Natural killer cell (primary cell): ENCODE data around the gene SSX2IP. TPM values are rescaled to one million over a fixed set of nuclear protein-coding genes. Genes with fewer than 3 reads are reported as not detected.

Source experiments
- ATAC-seq, 3 donors: fragments of 150-1000 bp in 2 of 3; fragments of 200-7000 bp in 1 of 3; cut with Tn5 transposase; 1 replicate in 1 of 3; 2 replicates in 2 of 3; pipeline ENCODE4 v1.10.0; 2021; ENCODE audit warnings: mild to moderate bottlenecking in 2 of 3, moderate library complexity in 2 of 3
- DNase-seq, 2 donors: peaks; one replicate each; pipeline versions ENCODE4 v3.0.0 to v3.0.0-alpha.2; 2013 to 2021; ENCODE audit warnings: mixed read lengths in 1 of 2
- H3K27ac ChIP-seq: one replicate; pipeline ENCODE4 v1.5.1; 2013; ENCODE audit warnings: mild to moderate bottlenecking, low read length
- H3K27me3 ChIP-seq: one replicate; pipeline ENCODE4 v1.6.1; 2013; ENCODE audit warnings: low read length; ENCODE audit not compliant: control insufficient read depth, insufficient read depth
- H3K36me3 ChIP-seq: one replicate; pipeline ENCODE4 v1.6.1; 2013; ENCODE audit warnings: low read length; ENCODE audit not compliant: control insufficient read depth, insufficient read depth
- H3K4me1 ChIP-seq: one replicate; pipeline ENCODE4 v1.6.1; 2013; ENCODE audit warnings: low read length; ENCODE audit not compliant: control insufficient read depth, insufficient read depth
- H3K4me3 ChIP-seq: one replicate; pipeline ENCODE4 v1.5.1; 2013; ENCODE audit warnings: low read length
- H3K9me3 ChIP-seq: one replicate; pipeline ENCODE4 v1.6.1; 2013; ENCODE audit warnings: low read length; ENCODE audit not compliant: control insufficient read depth, insufficient read depth
- H3K27ac Mint-ChIP-seq, 2 donors: one replicate each; pipeline ENCODE4 v1.8.0; 2022; ENCODE audit warnings: mild to moderate bottlenecking in 2 of 2, mixed read lengths in 2 of 2, moderate library complexity in 1 of 2
- H3K27me3 Mint-ChIP-seq, 2 donors: one replicate each; pipeline ENCODE4 v1.8.0; 2022; ENCODE audit warnings: low read depth in 2 of 2, mixed read lengths in 2 of 2
- H3K36me3 Mint-ChIP-seq: one replicate; pipeline ENCODE4 v1.8.0; 2022; ENCODE audit warnings: mixed read lengths
- H3K4me1 Mint-ChIP-seq, 2 donors: one replicate each; pipeline ENCODE4 v1.8.0; 2022; ENCODE audit warnings: mixed read lengths in 2 of 2
- H3K4me3 Mint-ChIP-seq: one replicate; pipeline ENCODE4 v1.8.0; 2022; ENCODE audit warnings: mild to moderate bottlenecking, moderate library complexity, mixed read lengths
- H3K9me3 Mint-ChIP-seq, 2 donors: one replicate each; pipeline ENCODE4 v1.8.0; 2022; ENCODE audit warnings: mixed read lengths in 2 of 2
- CTCF ChIP-seq: fragments of 200-600 bp; IDR thresholded peaks from one replicate; pipeline ENCODE4 v1.8.0; 2022; ENCODE audit warnings: antibody characterized with exemption
- WGBS: methylation state at CpG from one replicate; pipeline ENCODE4 v1.1.7; 2013; ENCODE audit warnings: missing lambda C conversion rate; ENCODE audit not compliant: insufficient coverage; 5-methylcytosine and 5-hydroxymethylcytosine counted together
- intact Hi-C: fragments of 100-400 bp; cut with micrococcal nuclease; formaldehyde crosslinking; loops from one replicate; pipeline ENCODE4 v1.14.2; 2022
- total RNA-seq, 4 donors: library from RNA; stranded (reverse); fragments of 120-200 nt in 1 of 4; gene quantifications; one replicate each; pipeline versions ENCODE4 v1.2.3 to v1.2.4, GENCODE V29; 2013 to 2022

SSX2IP gene
- total RNA-seq, 3 donors from 2014 or later (not counting 1 experiment from before 2014, with no cell fraction given): 24.2 to 35.8 (median 27.2) TPM

- H3K4me1 Mint-ChIP-seq: peaks cover 33 to 45% of the 10 kb centered on the region in 2 donors
- no peaks in the 10 kb centered on the region for H3K9me3 Mint-ChIP-seq
- H3K36me3 Mint-ChIP-seq: no peaks in the 10 kb centered on the region
- H3K4me3 ChIP-seq: no peak overlapping the region
- peak overlapping the region; percentile 96 to 99 for H3K27ac Mint-ChIP-seq
- WGBS: 100% methylated on average over 1 of the region's 1 CpG
- H3K27me3 ChIP-seq: no peaks in the 10 kb centered on the region
- H3K36me3 ChIP-seq: no peaks in the 10 kb centered on the region
- H3K27me3 Mint-ChIP-seq: no peaks in the 10 kb centered on the region
- no peak for TF ChIP-seq CTCF
- intact Hi-C loops: loop anchor here (5.0 kb wide), 1 partner anchor 551 kb away; the partner anchor contains the start of gene PRKACB
- DNase-seq (no peak), ATAC-seq (no peak)
- H3K9me3 ChIP-seq: no peaks in the 10 kb centered on the region
- H3K27ac ChIP-seq: peak overlapping the region; percentile 94
- H3K4me1 ChIP-seq: peaks cover 23% of the 10 kb centered on the region
- H3K4me3 Mint-ChIP-seq: peak overlapping the region; percentile 85
Observed at GRCh38 chr1:84693785-84694184, 3.5 kb upstream of the SSX2IP start.

GRCh38 chr1:84693005-84693404 is 2.7 kb upstream of the SSX2IP start:
- Mint-ChIP-seq H3K9me3 (no peaks in the 10 kb centered on the region), H3K27ac (peak overlapping the region; percentile 96 to 99), H3K4me3 (peak overlapping the region; percentile 85), H3K27me3 (no peaks in the 10 kb centered on the region), H3K36me3 (no peaks in the 10 kb centered on the region), H3K4me1 (peaks cover 41 to 52% of the 10 kb centered on the region in 2 donors)
- ATAC-seq: no peak
- Histone ChIP-seq H3K36me3 (no peaks in the 10 kb centered on the region), H3K27me3 (no peaks in the 10 kb centered on the region), H3K9me3 (no peaks in the 10 kb centered on the region), H3K27ac (peak overlapping the region; percentile 94), H3K4me1 (peaks cover 23% of the 10 kb centered on the region), H3K4me3 (peak overlapping the region; percentile 43)
- no peak for TF ChIP-seq CTCF
- DNase-seq: peak in 1 of 2 donors; percentile 60
- 6% methylated on average over 2 of the region's 2 CpGs for WGBS
- intact Hi-C loops: loop anchor here (5.0 kb wide), 1 partner anchor 551 kb away; the partner anchor contains the start of gene PRKACB

GRCh38 chr1:84692391-84692790 is 2.1 kb upstream of the SSX2IP start:
- no peaks in the 10 kb centered on the region for H3K36me3 ChIP-seq
- Mint-ChIP-seq H3K27me3 (no peaks in the 10 kb centered on the region), H3K4me3 (peak overlapping the region; percentile 85), H3K36me3 (no peaks in the 10 kb centered on the region), H3K4me1 (peaks cover 47 to 59% of the 10 kb centered on the region in 2 donors), H3K9me3 (no peaks in the 10 kb centered on the region), H3K27ac (peak overlapping the region; percentile 96 to 99)
- no peaks in the 10 kb centered on the region for H3K9me3 ChIP-seq
- ATAC-seq (no peak), DNase-seq (no peak)
- H3K27ac ChIP-seq: peak overlapping the region; percentile 94
- no peaks in the 10 kb centered on the region for H3K27me3 ChIP-seq
- H3K4me1 ChIP-seq: peaks cover 23% of the 10 kb centered on the region
- intact Hi-C loops: loop anchor here (5.0 kb wide), 1 partner anchor 550 kb away; the partner anchor contains the start of gene PRKACB
- no peak overlapping the region for H3K4me3 ChIP-seq
- no peak for TF ChIP-seq CTCF
- WGBS: 91% methylated on average over 5 of the region's 6 CpGs
